ENCODE measurements around the gene C5. TPM values are rescaled to one million over a fixed set of nuclear protein-coding genes. Genes with fewer than 3 reads are reported as not detected.

C5 gene
- total and polyA plus RNA-seq, 9 of the 15 experiments (the other 6 are each of a cell fraction or from before 2014, with no cell fraction given) = 0.08 to 0.91 (median 0.42) TPM

DNA sequence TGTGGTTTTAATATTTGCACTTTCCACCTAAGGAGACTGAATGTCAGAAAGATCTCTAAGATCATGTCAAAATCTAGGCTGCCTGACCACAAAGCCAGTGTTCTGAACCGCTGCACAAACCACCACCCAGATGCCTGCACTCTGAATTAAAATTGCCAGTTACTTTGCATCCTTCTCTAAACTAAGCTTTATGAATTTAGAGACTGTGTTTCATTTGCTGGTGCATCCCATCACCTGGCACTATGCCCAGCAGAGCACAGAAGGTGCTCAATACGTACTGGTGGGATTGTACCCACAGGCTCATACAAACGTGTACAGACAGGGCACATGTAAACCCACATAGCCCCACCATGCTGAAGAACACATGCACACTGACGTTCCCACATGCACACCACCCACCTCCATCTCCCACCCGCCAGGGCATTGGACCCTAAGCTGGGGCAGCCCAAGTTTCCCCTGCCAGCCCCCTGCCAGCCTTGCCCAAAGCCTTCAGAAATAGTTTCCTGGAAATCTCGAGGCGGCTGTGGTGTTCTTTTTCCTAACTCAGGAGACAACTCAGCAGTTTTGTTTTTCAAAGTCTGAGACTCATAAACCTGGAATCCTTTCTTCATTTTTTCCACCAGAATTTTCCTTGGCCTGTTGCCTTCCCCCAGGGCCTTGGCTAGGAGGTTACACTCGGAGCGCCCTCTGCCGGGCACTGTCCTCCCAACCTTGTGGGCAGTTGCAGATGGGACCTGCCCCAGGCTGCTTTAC, 113.9 kb downstream of the C5 start (continued):
- TF ChIP-seq, protein P1, sequence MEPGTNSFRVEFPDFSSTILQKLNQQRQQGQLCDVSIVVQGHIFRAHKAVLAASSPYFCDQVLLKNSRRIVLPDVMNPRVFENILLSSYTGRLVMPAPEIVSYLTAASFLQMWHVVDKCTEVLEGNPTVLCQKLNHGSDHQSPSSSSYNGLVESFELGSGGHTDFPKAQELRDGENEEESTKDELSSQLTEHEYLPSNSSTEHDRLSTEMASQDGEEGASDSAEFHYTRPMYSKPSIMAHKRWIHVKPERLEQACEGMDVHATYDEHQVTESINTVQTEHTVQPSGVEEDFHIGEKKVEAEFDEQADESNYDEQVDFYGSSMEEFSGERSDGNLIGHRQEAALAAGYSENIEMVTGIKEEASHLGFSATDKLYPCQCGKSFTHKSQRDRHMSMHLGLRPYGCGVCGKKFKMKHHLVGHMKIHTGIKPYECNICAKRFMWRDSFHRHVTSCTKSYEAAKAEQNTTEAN (CRISPR knock-in tag; IDR thresholded peaks at IDR 0.05) = no peak
- TF ChIP-seq KLF16 (IDR thresholded peaks at IDR 0.05) (0 out of 2 replicates have a peak, but pooled peaks have one; percentile 47), JUND (IDR thresholded peaks at IDR 0.05; ENCODE audit: borderline replicate concordance, low read depth, low read length) (peak; percentile 30; the same call in 1 of the 2 replicates), JUND (tag; IDR thresholded peaks at IDR 0.05; ENCODE audit: borderline replicate concordance, low read depth, low read length) (no peak; the same call in 2 of the 3 replicates), YY1 (IDR thresholded peaks at IDR 0.05; ENCODE audit: borderline replicate concordance in 1 of 3, control insufficient read depth in 1 of 3, extremely low read depth in 1 of 3, insufficient read depth in 3 of 3, insufficient read length in 1 of 3, insufficient replicate concordance in 2 of 3, low read depth in 1 of 3, low read length in 2 of 3) (peak in 2 of 3 experiments; percentile 28 to 30)
- TF ChIP-seq, protein P2, sequence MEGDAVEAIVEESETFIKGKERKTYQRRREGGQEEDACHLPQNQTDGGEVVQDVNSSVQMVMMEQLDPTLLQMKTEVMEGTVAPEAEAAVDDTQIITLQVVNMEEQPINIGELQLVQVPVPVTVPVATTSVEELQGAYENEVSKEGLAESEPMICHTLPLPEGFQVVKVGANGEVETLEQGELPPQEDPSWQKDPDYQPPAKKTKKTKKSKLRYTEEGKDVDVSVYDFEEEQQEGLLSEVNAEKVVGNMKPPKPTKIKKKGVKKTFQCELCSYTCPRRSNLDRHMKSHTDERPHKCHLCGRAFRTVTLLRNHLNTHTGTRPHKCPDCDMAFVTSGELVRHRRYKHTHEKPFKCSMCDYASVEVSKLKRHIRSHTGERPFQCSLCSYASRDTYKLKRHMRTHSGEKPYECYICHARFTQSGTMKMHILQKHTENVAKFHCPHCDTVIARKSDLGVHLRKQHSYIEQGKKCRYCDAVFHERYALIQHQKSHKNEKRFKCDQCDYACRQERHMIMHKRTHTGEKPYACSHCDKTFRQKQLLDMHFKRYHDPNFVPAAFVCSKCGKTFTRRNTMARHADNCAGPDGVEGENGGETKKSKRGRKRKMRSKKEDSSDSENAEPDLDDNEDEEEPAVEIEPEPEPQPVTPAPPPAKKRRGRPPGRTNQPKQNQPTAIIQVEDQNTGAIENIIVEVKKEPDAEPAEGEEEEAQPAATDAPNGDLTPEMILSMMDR (IDR thresholded peaks at IDR 0.05 in 2 of 3, conservative IDR thresholded peaks at IDR 0.05 in 1 of 3; ENCODE audit: insufficient read depth in 2 of 3, low read depth in 1 of 3, low read length in 3 of 3) = peak; percentile 91 to 96 (median 92)
